Measurements from ENCODE around the gene LMX1A. TPM values are rescaled to one million over a fixed set of nuclear protein-coding genes. Genes with fewer than 3 reads are reported as not detected.

LMX1A gene
- total and polyA plus RNA-seq, 2 donors from 2014 or later = not detected

DNA sequence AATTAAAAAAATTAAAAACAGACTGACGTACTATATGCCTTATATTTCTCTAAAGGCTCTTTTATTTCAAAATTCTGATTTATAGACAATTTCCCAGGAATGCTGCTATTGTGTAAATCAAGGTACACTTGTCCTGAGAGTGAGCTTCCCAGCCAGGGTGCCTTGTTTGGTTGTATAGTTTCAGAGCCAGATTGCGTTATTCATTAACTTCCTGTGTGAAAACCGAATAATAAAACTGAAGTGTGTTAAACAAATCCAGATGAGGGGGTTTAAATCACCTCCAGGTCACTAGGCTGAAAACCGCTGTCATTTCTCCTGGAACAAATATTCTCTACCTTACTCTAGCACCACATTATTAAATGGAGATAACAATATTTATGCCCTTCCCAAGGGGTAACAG lies 68.7 kb downstream of the LMX1A start:
- Histone ChIP-seq H3K27me3 (ENCODE audit: control insufficient read depth, insufficient read depth, low read length) (no peaks in the 10 kb centered on the region), H3K4me1 (ENCODE audit: control insufficient read depth in 2 of 3, insufficient read depth in 2 of 3, low read depth in 1 of 3, low read length in 3 of 3) (no peaks in the 10 kb centered on the region), H3K9ac (ENCODE audit: low read length in 3 of 3) (no peak overlapping the region), H3K36me3 (ENCODE audit: control insufficient read depth in 2 of 3, insufficient read depth in 3 of 3, low read length in 3 of 3) (no peaks in the 10 kb centered on the region), H3K9me3 (ENCODE audit: control insufficient read depth in 2 of 3, insufficient read depth in 1 of 3, low read length in 3 of 3) (peaks cover 0 to 7% (median 0%) of the 10 kb centered on the region in 3 donors), H3K27ac (ENCODE audit: low read depth in 2 of 2, low read length in 2 of 2) (no peak overlapping the region), H3K4me3 (ENCODE audit: low read length in 3 of 3) (no peak overlapping the region)
- FAIRE-seq = no peak
- intact Hi-C loops (cut with DNase I) = no loop called here
- DNase-seq = peak in 2 of 5 donors; percentile 16 to 26
- TF ChIP-seq, protein P1, sequence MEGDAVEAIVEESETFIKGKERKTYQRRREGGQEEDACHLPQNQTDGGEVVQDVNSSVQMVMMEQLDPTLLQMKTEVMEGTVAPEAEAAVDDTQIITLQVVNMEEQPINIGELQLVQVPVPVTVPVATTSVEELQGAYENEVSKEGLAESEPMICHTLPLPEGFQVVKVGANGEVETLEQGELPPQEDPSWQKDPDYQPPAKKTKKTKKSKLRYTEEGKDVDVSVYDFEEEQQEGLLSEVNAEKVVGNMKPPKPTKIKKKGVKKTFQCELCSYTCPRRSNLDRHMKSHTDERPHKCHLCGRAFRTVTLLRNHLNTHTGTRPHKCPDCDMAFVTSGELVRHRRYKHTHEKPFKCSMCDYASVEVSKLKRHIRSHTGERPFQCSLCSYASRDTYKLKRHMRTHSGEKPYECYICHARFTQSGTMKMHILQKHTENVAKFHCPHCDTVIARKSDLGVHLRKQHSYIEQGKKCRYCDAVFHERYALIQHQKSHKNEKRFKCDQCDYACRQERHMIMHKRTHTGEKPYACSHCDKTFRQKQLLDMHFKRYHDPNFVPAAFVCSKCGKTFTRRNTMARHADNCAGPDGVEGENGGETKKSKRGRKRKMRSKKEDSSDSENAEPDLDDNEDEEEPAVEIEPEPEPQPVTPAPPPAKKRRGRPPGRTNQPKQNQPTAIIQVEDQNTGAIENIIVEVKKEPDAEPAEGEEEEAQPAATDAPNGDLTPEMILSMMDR (IDR thresholded peaks at IDR 0.05; ENCODE audit: borderline replicate concordance, extremely low read depth, insufficient read depth) = no peak

DNA sequence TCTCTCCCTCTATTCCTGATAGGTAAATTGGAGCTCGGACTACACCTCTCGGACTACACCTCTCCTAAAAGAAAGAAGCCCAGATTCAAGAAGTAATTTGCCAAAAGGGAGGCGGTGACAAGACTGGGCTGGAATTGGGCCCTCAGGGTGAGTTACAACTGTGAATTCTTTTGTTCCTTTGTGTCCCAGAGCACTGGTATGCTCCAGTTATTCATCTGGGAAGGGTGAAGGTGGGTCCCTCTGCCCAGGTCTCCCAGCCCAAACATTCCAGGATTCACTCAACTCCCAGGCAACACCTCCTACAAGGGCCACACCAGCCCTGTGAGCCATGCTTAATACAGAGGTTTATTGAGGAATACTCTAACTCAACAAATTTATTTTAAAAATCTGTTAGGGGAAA lies 69.2 kb downstream of the LMX1A start:
- H3K9me3 ChIP-seq (ENCODE audit: control insufficient read depth in 2 of 3, insufficient read depth in 1 of 3, low read length in 3 of 3) = peaks cover 0 to 7% (median 0%) of the 10 kb centered on the region in 3 donors
- TF ChIP-seq, protein P1 (IDR thresholded peaks at IDR 0.05; ENCODE audit: borderline replicate concordance, extremely low read depth, insufficient read depth) = no peak
- H3K27me3 ChIP-seq (ENCODE audit: control insufficient read depth, insufficient read depth, low read length) = no peaks in the 10 kb centered on the region
- H3K36me3 ChIP-seq (ENCODE audit: control insufficient read depth in 2 of 3, insufficient read depth in 3 of 3, low read length in 3 of 3) = no peaks in the 10 kb centered on the region
- DNase-seq (no peak), FAIRE-seq (no peak)
- H3K4me1 ChIP-seq (ENCODE audit: control insufficient read depth in 2 of 3, insufficient read depth in 2 of 3, low read depth in 1 of 3, low read length in 3 of 3) = no peaks in the 10 kb centered on the region
- no peak overlapping the region for H3K9ac ChIP-seq (ENCODE audit: low read length in 3 of 3)
- H3K27ac ChIP-seq (ENCODE audit: low read depth in 2 of 2, low read length in 2 of 2) = no peak overlapping the region
- intact Hi-C loops (cut with DNase I) = no loop called here
- no peak overlapping the region for H3K4me3 ChIP-seq (ENCODE audit: low read length in 3 of 3)

DNA sequence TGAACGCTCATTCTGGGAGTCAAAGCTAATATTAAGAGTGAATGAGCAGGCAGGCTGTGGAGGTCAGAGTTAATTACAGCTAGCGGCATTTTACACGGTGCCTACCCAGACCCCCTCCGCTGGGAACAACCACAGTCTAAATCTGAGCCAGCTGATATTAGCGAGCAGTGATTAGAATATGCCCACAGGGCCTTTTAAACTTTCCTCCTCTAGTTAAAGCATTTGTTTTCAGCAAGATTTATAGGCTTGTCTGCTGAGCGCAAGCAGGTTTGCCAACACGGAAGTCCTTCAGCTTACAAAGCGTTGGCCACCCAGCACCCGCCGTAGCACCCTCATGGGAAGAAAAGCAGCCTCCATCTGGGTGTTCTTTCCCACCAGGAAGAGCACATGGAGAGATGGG lies 72.1 kb downstream of the LMX1A start:
- Histone ChIP-seq H3K4me1 (ENCODE audit: control insufficient read depth in 2 of 3, insufficient read depth in 2 of 3, low read depth in 1 of 3, low read length in 3 of 3) (no peaks in the 10 kb centered on the region), H3K27me3 (ENCODE audit: control insufficient read depth, insufficient read depth, low read length) (no peaks in the 10 kb centered on the region), H3K36me3 (ENCODE audit: control insufficient read depth in 2 of 3, insufficient read depth in 3 of 3, low read length in 3 of 3) (no peaks in the 10 kb centered on the region), H3K4me3 (ENCODE audit: low read length in 3 of 3) (no peak overlapping the region), H3K27ac (ENCODE audit: low read depth in 2 of 2, low read length in 2 of 2) (no peak overlapping the region), H3K9me3 (ENCODE audit: control insufficient read depth in 2 of 3, insufficient read depth in 1 of 3, low read length in 3 of 3) (no peaks in the 10 kb centered on the region), H3K9ac (ENCODE audit: low read length in 3 of 3) (no peak overlapping the region)
- DNase-seq (peak in 3 of 5 donors; percentile 26 to 44 (median 41)), FAIRE-seq (no peak)
- intact Hi-C loops (cut with DNase I) = no loop called here
- TF ChIP-seq, protein P1 (IDR thresholded peaks at IDR 0.05; ENCODE audit: borderline replicate concordance, extremely low read depth, insufficient read depth) = no peak

Data from kidney (tissue), 14 donors.